Measurements from ENCODE around the gene UNC13A. TPM values are rescaled to one million over a fixed set of nuclear protein-coding genes. Genes with fewer than 3 reads are reported as not detected.
A peak's percentile ranks its signal among the peaks of the same experiment; 100 is the strongest.

Gene UNC13A
- total RNA-seq, 1 experiment from 2014 or later, result 41.1 TPM

DNA sequence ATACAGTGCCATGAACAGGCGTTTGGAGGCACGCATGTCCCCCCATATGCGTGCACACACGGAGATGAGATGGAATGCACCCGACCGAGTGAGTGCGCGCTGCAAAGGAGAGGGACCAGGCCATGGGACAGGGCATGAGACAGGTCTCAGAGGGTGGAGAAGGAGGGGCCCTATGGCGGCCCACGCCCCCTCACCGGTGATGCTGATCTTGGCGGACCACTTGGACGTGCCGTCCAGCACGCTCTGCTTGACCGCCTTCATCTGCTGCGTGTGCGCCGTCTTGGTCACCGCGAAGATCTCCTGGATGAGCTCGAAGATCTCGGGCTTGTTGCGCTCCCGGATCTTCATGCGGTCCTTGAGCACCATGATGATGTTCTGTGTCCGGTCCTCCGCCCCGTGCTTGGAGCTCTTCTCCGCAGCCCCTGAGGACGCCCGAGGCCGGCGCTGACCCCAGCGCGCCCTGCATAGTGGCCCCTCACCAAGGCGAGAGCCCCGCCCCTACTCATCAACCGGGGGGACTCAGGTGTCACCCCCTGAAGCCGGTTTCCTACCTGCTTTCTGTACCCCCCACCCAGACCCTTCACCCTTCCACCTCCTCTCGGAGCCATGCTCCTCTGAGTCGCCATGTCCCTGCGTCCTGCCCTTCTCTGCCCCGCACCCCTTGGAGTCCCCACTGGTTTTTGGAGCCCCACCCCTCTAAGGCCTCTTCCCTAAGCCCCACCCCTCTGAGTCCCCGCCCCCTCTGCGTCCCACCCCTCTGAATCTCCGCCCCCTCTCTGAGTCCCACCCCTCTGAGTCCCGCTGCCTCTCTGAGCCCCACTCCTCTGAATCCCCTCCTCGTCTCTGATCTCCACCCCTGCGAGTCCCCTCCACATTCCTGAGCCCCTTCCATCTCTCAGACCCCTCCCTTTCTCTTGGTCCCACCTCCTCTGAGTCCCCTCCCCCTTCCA, 40.8 kb downstream of the UNC13A start:
- no peaks in the 10 kb centered on the region for H3K9me3 Mint-ChIP-seq
- DNase-seq (ENCODE audit: low spot score), result peak; percentile 40
- no peak for TF ChIP-seq ZNF425 (CRISPR knock-in tag; conservative IDR thresholded peaks at IDR 0.05)
- no peak for TF ChIP-seq PRDM15 (CRISPR knock-in tag; IDR thresholded peaks at IDR 0.05)
- TF ChIP-seq, protein P1, sequence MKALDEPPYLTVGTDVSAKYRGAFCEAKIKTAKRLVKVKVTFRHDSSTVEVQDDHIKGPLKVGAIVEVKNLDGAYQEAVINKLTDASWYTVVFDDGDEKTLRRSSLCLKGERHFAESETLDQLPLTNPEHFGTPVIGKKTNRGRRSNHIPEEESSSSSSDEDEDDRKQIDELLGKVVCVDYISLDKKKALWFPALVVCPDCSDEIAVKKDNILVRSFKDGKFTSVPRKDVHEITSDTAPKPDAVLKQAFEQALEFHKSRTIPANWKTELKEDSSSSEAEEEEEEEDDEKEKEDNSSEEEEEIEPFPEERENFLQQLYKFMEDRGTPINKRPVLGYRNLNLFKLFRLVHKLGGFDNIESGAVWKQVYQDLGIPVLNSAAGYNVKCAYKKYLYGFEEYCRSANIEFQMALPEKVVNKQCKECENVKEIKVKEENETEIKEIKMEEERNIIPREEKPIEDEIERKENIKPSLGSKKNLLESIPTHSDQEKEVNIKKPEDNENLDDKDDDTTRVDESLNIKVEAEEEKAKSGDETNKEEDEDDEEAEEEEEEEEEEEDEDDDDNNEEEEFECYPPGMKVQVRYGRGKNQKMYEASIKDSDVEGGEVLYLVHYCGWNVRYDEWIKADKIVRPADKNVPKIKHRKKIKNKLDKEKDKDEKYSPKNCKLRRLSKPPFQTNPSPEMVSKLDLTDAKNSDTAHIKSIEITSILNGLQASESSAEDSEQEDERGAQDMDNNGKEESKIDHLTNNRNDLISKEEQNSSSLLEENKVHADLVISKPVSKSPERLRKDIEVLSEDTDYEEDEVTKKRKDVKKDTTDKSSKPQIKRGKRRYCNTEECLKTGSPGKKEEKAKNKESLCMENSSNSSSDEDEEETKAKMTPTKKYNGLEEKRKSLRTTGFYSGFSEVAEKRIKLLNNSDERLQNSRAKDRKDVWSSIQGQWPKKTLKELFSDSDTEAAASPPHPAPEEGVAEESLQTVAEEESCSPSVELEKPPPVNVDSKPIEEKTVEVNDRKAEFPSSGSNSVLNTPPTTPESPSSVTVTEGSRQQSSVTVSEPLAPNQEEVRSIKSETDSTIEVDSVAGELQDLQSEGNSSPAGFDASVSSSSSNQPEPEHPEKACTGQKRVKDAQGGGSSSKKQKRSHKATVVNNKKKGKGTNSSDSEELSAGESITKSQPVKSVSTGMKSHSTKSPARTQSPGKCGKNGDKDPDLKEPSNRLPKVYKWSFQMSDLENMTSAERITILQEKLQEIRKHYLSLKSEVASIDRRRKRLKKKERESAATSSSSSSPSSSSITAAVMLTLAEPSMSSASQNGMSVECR (CRISPR knock-in tag; IDR thresholded peaks at IDR 0.05; ENCODE audit: borderline replicate concordance), result no peak
- no peak for TF ChIP-seq NR3C1 (CRISPR knock-in tag; conservative IDR thresholded peaks at IDR 0.05; ENCODE audit: low read depth)
- no peak for TF ChIP-seq FOXJ3 (CRISPR knock-in tag; IDR thresholded peaks at IDR 0.05; ENCODE audit: borderline replicate concordance)
- no peak for TF ChIP-seq MAX (CRISPR knock-in tag; IDR thresholded peaks at IDR 0.05)
- TF ChIP-seq AFF4 (CRISPR knock-in tag; IDR thresholded peaks at IDR 0.05; ENCODE audit: borderline replicate concordance), result no peak
- no peak for TF ChIP-seq MXD4 (CRISPR knock-in tag; IDR thresholded peaks at IDR 0.05; ENCODE audit: borderline replicate concordance)
- no peak for TF ChIP-seq FOXP1 (CRISPR knock-in tag; IDR thresholded peaks at IDR 0.05; ENCODE audit: borderline replicate concordance)
- no peak for TF ChIP-seq TP53 (CRISPR knock-in tag; IDR thresholded peaks at IDR 0.05)
- TF ChIP-seq, protein P2, sequence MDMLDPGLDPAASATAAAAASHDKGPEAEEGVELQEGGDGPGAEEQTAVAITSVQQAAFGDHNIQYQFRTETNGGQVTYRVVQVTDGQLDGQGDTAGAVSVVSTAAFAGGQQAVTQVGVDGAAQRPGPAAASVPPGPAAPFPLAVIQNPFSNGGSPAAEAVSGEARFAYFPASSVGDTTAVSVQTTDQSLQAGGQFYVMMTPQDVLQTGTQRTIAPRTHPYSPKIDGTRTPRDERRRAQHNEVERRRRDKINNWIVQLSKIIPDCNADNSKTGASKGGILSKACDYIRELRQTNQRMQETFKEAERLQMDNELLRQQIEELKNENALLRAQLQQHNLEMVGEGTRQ (CRISPR knock-in tag; IDR thresholded peaks at IDR 0.05), result no peak
- no peak for TF ChIP-seq ZNF396 (CRISPR knock-in tag; IDR thresholded peaks at IDR 0.05; ENCODE audit: borderline replicate concordance)
- TF ChIP-seq, protein P3, sequence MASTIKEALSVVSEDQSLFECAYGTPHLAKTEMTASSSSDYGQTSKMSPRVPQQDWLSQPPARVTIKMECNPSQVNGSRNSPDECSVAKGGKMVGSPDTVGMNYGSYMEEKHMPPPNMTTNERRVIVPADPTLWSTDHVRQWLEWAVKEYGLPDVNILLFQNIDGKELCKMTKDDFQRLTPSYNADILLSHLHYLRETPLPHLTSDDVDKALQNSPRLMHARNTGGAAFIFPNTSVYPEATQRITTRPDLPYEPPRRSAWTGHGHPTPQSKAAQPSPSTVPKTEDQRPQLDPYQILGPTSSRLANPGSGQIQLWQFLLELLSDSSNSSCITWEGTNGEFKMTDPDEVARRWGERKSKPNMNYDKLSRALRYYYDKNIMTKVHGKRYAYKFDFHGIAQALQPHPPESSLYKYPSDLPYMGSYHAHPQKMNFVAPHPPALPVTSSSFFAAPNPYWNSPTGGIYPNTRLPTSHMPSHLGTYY (CRISPR knock-in tag; IDR thresholded peaks at IDR 0.05), result no peak
- TF ChIP-seq CTCF (IDR thresholded peaks at IDR 0.05), result no peak
- TF ChIP-seq ZNF317 (CRISPR knock-in tag; IDR thresholded peaks at IDR 0.05; ENCODE audit: borderline replicate concordance, low read depth), result no peak

More for the DNA sequence above, 40.8 kb downstream of the UNC13A start:
- Mint-ChIP-seq H3K36me3 (peaks cover 38% of the 10 kb centered on the region), H3K4me1 (no peaks in the 10 kb centered on the region), H3K4me3 (no peak overlapping the region), H3K27me3 (ENCODE audit: low read depth) (no peaks in the 10 kb centered on the region), H3K27ac (no peak overlapping the region)
- ATAC-seq, result peak; percentile 76
- POLR2A ChIA-PET, result interaction anchor here (0.6 kb wide), 1 partner anchor 54 kb away, joined by 8 read pairs; no protein-coding TSS in a partner anchor
- CTCF ChIA-PET, result interaction anchor here (1.0 to 1.6 kb wide), 3 partner anchors 22 to 41 kb away, joined by 4 to 8 read pairs (median 7); no protein-coding TSS in a partner anchor

Data from WTC11 (cell line).